Stomach (tissue), 9 donors: Measurements from ENCODE around the gene MCF2L2. TPM values are rescaled to one million over a fixed set of nuclear protein-coding genes. Genes with fewer than 3 reads are reported as not detected.

Experiments used
- DNase-seq, 2 donors: peaks; one replicate each; pipeline versions ENCODE4 v3.0.0 to v3.0.0-alpha.2; 2013 to 2019
- H3K27ac ChIP-seq, 5 donors: fragments of 200-600 bp in 4 of 5; sonication (generic) in 4 of 5; one replicate each; pipeline ENCODE4 v1.5.1; 2013 to 2019; ENCODE audit warnings: mild to moderate bottlenecking in 1 of 5, moderate library complexity in 1 of 5
- H3K27me3 ChIP-seq, 3 donors: fragments of 200-600 bp; sonication (generic); one replicate each; pipeline ENCODE4 v1.5.1; 2017 to 2019; ENCODE audit warnings: mixed run types in 1 of 3
- H3K36me3 ChIP-seq, 4 donors: fragments of 200-600 bp; sonication (generic); 1 replicate in 3 of 4; 2 replicates in 1 of 4; pipeline ENCODE4 v1.5.1; 2016 to 2019
- H3K4me1 ChIP-seq, 4 donors: fragments of 200-600 bp; sonication (generic); one replicate each; pipeline ENCODE4 v1.5.1; 2016 to 2019
- H3K4me3 ChIP-seq, 4 donors: fragments of 200-600 bp; sonication (generic) in 3 of 4; one replicate each; pipeline ENCODE4 v1.5.1; 2016 to 2019; ENCODE audit warnings: mild to moderate bottlenecking in 1 of 4
- H3K9me3 ChIP-seq, 4 donors: fragments of 200-600 bp; sonication (generic); one replicate each; pipeline ENCODE4 v1.5.1; 2016 to 2019
- EP300 ChIP-seq: sonication (generic); formaldehyde crosslinking; IDR thresholded peaks from one replicate; pipeline ENCODE4 v1.6.1; 2017; ENCODE audit warnings: antibody characterized with exemption
- POLR2A ChIP-seq, 4 donors: fragments of 450-650 bp; IDR thresholded peaks; one replicate each; pipeline ENCODE4 v1.6.1; 2016; ENCODE audit warnings: antibody characterized with exemption in 4 of 4, control low read depth in 2 of 4, mild to moderate bottlenecking in 1 of 4, moderate library complexity in 1 of 4
- POLR2AphosphoS5 ChIP-seq, 3 donors: sonication (generic); formaldehyde crosslinking; IDR thresholded peaks; one replicate each; pipeline ENCODE4 v1.6.1; 2016; ENCODE audit warnings: antibody characterized with exemption in 3 of 3
- WGBS, 5 donors: extraction: QIAGEN DNeasy Blood & Tissue Kit in 3 of 5; methylation state at CpG; one replicate each; pipeline versions ENCODE4 v1.1.5 to v1.1.7; 2013 to 2018; 5-methylcytosine and 5-hydroxymethylcytosine counted together
- intact Hi-C: fragments of 100-400 bp; cut with DNase I; formaldehyde crosslinking; loops from one replicate; pipeline ENCODE4 v1.15.1; 2023; ENCODE audit warnings: low total_unique reads
- polyA plus RNA-seq, 3 donors: library from polyadenylated mRNA; stranded (reverse); fragments of 200-250 nt; gene quantifications; one replicate each; pipeline ENCODE4 v1.2.3, GENCODE V29; 2013
- total RNA-seq, 5 donors: library from RNA; depleted of rRNA; stranded (reverse); fragments of >200 nt; gene quantifications; one replicate each; pipeline versions ENCODE4 v1.1.0 to v1.2.3, GENCODE V29; 2014 to 2016
- TF ChIP-seq, protein P1 (sequence below), 7 experiments: fragments of 450-650 bp in 4 of 7; fragments of 200-600 bp in 3 of 7; sonication (generic) in 3 of 7; IDR thresholded peaks; one replicate each; pipeline ENCODE4 v1.5.1; 2016 to 2019; ENCODE audit warnings: antibody characterized with exemption in 7 of 7, control low read depth in 2 of 7, mild to moderate bottlenecking in 1 of 7
- donor health status: healthy with polysubstance abuse.
- donor health status: Bipolar disorder and iron deficiency.
- donor health status: healthy.

MCF2L2 gene
- total and polyA plus RNA-seq, 8 donors: 0.05 to 2.0 (median 0.22) TPM; not detected in 2

- DNase-seq: no peak
- Histone ChIP-seq H3K27ac (no peak overlapping the region), H3K4me1 (no peaks in the 10 kb centered on the region), H3K27me3 (no peaks in the 10 kb centered on the region), H3K9me3 (no peaks in the 10 kb centered on the region), H3K36me3 (no peaks in the 10 kb centered on the region), H3K4me3 (no peak overlapping the region)
- 59 to 71% (median 67%) methylated on average over 2 of the region's 2 CpGs for WGBS, 5 donors
- TF ChIP-seq POLR2AphosphoS5 (IDR thresholded peaks at IDR 0.05) (no peak), EP300 (no peak), POLR2A (IDR thresholded peaks at IDR 0.05) (no peak)
- TF ChIP-seq, protein P1, sequence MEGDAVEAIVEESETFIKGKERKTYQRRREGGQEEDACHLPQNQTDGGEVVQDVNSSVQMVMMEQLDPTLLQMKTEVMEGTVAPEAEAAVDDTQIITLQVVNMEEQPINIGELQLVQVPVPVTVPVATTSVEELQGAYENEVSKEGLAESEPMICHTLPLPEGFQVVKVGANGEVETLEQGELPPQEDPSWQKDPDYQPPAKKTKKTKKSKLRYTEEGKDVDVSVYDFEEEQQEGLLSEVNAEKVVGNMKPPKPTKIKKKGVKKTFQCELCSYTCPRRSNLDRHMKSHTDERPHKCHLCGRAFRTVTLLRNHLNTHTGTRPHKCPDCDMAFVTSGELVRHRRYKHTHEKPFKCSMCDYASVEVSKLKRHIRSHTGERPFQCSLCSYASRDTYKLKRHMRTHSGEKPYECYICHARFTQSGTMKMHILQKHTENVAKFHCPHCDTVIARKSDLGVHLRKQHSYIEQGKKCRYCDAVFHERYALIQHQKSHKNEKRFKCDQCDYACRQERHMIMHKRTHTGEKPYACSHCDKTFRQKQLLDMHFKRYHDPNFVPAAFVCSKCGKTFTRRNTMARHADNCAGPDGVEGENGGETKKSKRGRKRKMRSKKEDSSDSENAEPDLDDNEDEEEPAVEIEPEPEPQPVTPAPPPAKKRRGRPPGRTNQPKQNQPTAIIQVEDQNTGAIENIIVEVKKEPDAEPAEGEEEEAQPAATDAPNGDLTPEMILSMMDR (IDR thresholded peaks at IDR 0.05): no peak
- intact Hi-C loops: no loop called here
These were observed 19.2 kb downstream of the MCF2L2 start for GRCh38 chr3:183409219-183409618.

- Histone ChIP-seq H3K27ac (no peak overlapping the region), H3K4me1 (no peaks in the 10 kb centered on the region), H3K36me3 (no peaks in the 10 kb centered on the region), H3K9me3 (no peaks in the 10 kb centered on the region), H3K27me3 (peaks cover 0 to 9% (median 0%) of the 10 kb centered on the region in 3 donors), H3K4me3 (no peak overlapping the region)
- intact Hi-C loops: no loop called here
- DNase-seq: no peak
- TF ChIP-seq EP300 (no peak), POLR2A (IDR thresholded peaks at IDR 0.05) (no peak), POLR2AphosphoS5 (IDR thresholded peaks at IDR 0.05) (no peak)
- TF ChIP-seq, protein P1 (IDR thresholded peaks at IDR 0.05): no peak
- 90 to 100% (median 92%) methylated on average over 1 of the region's 1 CpG for WGBS, 5 donors
These were observed 26.7 kb downstream of the MCF2L2 start for GRCh38 chr3:183401678-183402077.

- peaks cover 0 to 9% (median 0%) of the 10 kb centered on the region in 3 donors for H3K27me3 ChIP-seq
- 31 to 52% (median 33%) methylated on average over 13 of the region's 13 CpGs for WGBS, 5 donors
- TF ChIP-seq EP300 (no peak), POLR2A (IDR thresholded peaks at IDR 0.05) (no peak), POLR2AphosphoS5 (IDR thresholded peaks at IDR 0.05) (no peak)
- TF ChIP-seq, protein P1 (IDR thresholded peaks at IDR 0.05): no peak
- H3K36me3 ChIP-seq: no peaks in the 10 kb centered on the region
- H3K4me1 ChIP-seq: no peaks in the 10 kb centered on the region
- no peak overlapping the region for H3K4me3 ChIP-seq
- intact Hi-C loops: no loop called here
- H3K9me3 ChIP-seq: no peaks in the 10 kb centered on the region
- DNase-seq: no peak
- H3K27ac ChIP-seq: no peak overlapping the region
These were observed 28.1 kb downstream of the MCF2L2 start for GRCh38 chr3:183400352-183400751.

DNA sequence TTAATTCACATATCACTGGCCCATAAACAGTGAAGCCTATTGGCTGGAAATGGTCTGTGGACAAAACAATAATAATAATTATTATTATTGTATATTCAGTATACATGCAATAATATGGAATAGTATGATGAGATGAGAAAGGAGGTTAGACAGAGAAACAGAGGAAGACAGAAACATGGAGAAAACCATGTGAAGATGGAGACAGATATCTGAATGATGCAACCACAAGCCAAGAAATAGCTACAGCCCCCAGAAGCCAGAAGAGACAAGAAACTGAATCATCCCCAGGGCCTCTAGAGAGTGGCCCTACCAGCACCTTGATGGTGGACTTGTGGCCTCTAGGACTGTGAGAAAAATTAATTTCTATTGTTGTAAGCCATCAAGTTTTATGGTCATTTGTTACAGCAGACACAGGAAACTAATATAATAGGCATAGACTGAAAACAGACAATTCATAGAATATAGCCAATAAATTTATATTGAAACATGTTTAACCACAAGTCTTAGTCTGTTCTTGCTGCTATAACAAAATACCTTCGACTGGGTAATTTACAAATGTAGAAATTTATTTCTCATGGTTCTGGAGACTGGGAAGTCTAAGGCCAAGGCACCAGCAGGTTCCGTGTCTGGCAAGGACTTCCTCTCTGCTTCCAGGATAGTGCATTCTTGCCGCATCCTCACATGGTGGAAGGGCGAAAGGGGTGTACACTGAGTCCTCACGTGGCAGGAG is 31.6 kb downstream of the MCF2L2 start:
- DNase-seq: no peak
- H3K27me3 ChIP-seq: peaks cover 0 to 16% (median 0%) of the 10 kb centered on the region in 3 donors
- TF ChIP-seq EP300 (no peak), POLR2A (IDR thresholded peaks at IDR 0.05) (no peak)
- TF ChIP-seq, protein P1 (IDR thresholded peaks at IDR 0.05): no peak
- 92 to 96% (median 94%) methylated on average over 5 of the region's 5 CpGs for WGBS, 5 donors
- no peak overlapping the region for H3K27ac ChIP-seq
- H3K4me3 ChIP-seq: no peak overlapping the region
- H3K9me3 ChIP-seq: no peaks in the 10 kb centered on the region
- no peaks in the 10 kb centered on the region for H3K4me1 ChIP-seq
- intact Hi-C loops: no loop called here
- no peaks in the 10 kb centered on the region for H3K36me3 ChIP-seq
